Right lobe of liver (tissue), 6 donors: ENCODE measurements around the gene PLET1. TPM values are rescaled to one million over a fixed set of nuclear protein-coding genes. Genes with fewer than 3 reads are reported as not detected.
A peak's percentile ranks its signal among the peaks of the same experiment; 100 is the strongest.

Source experiments
- ATAC-seq, 4 donors: fragments of 200-7000 bp; cut with Tn5 transposase; one replicate each; pipeline ENCODE4 v1.9.1; 2020; ENCODE audit warnings: mild to moderate bottlenecking in 4 of 4, moderate library complexity in 4 of 4
- DNase-seq, 3 donors: peaks; one replicate each; pipeline ENCODE4 v3.0.0-alpha.2; 2020
- H3K27ac ChIP-seq, 3 donors: fragments of 200-600 bp; one replicate each; pipeline ENCODE4 v1.8.0; 2022
- H3K27me3 ChIP-seq, 2 donors: fragments of 200-600 bp; one replicate each; pipeline ENCODE4 v1.8.0; 2022
- H3K36me3 ChIP-seq, 4 donors: fragments of 200-600 bp; sonication (generic) in 1 of 4; one replicate each; pipeline versions ENCODE4 v1.5.1 to v1.8.0; 2017 to 2022; ENCODE audit warnings: control low read depth in 1 of 4
- H3K4me1 ChIP-seq, 4 donors: fragments of 200-600 bp; sonication (generic) in 1 of 4; one replicate each; pipeline versions ENCODE4 v1.5.1 to v1.8.0; 2017 to 2022; ENCODE audit warnings: control low read depth in 1 of 4
- H3K4me3 ChIP-seq, 3 donors: fragments of 200-600 bp; one replicate each; pipeline ENCODE4 v1.8.0; 2022
- H3K9me3 ChIP-seq, 4 donors: fragments of 200-600 bp; sonication (generic) in 1 of 4; one replicate each; pipeline versions ENCODE4 v1.5.1 to v1.8.0; 2017 to 2022; ENCODE audit warnings: control low read depth in 1 of 4
- CTCF ChIP-seq, 4 donors: fragments of 200-600 bp in 3 of 4; fragments of 450-650 bp in 1 of 4; IDR thresholded peaks; one replicate each; pipeline versions ENCODE4 v1.5.1 to v1.8.0; 2016 to 2022; ENCODE audit warnings: antibody characterized with exemption in 4 of 4, mild to moderate bottlenecking in 2 of 4
- POLR2A ChIP-seq: fragments of 450-650 bp; IDR thresholded peaks from one replicate; pipeline ENCODE4 v1.6.1; 2017; ENCODE audit warnings: antibody characterized with exemption, mild to moderate bottlenecking
- WGBS: methylation state at CpG from one replicate; pipeline ENCODE4 v1.1.6; 2018; ENCODE audit warnings: low coverage, low lambda C conversion rate; ENCODE audit not compliant: insufficient coverage; ENCODE audit errors: missing lambda C conversion rate; 5-methylcytosine and 5-hydroxymethylcytosine counted together
- intact Hi-C, 2 donors: fragments of 100-400 bp; cut with DNase I; formaldehyde crosslinking; loops; one replicate each; pipeline versions ENCODE4 v1.11.2 to v1.14.1; 2022
- total RNA-seq, 6 experiments: library from RNA; depleted of rRNA in 2 of 6; stranded (reverse); fragments of >200 nt in 2 of 6; fragmentation: NEBNext Ultra II Directional in 3 of 6; extraction: Animal tissue kit (Norgen Biotek cat#: 25700) in 3 of 6; gene quantifications; one replicate each; pipeline versions ENCODE4 v1.1.0 to v1.2.4, GENCODE V29; 2016 to 2023
- donor health status: DM: no; HTN: yes; CAD: no.
- donor health status: DM: no; HTN: no; CAD: no.
- donor health status: DM: no; HTN: no; CAD: no.
- donor health status: DM: no; HTN: yes; CAD: no.
- donor health status: DM: no; HTN: yes; CAD: no.

PLET1 gene
- total RNA-seq, 6 experiments from 2014 or later = not detected

GRCh38 chr11:112304914-112305313 lies 44.3 kb upstream of the PLET1 start:
- H3K27ac ChIP-seq = no peak overlapping the region
- intact Hi-C loops = no loop called here
- peaks cover 0 to 12% (median 1%) of the 10 kb centered on the region in 4 donors for H3K4me1 ChIP-seq
- H3K36me3 ChIP-seq = no peaks in the 10 kb centered on the region
- ATAC-seq = peak in 1 of 4 donors; percentile 22
- WGBS = 90% methylated on average over 1 of the region's 1 CpG
- no peaks in the 10 kb centered on the region for H3K9me3 ChIP-seq
- no peaks in the 10 kb centered on the region for H3K27me3 ChIP-seq
- no peak for TF ChIP-seq POLR2A
- no peak for TF ChIP-seq CTCF (IDR thresholded peaks at IDR 0.05)
- no peak for DNase-seq
- no peak overlapping the region for H3K4me3 ChIP-seq

- H3K4me1 ChIP-seq = peaks cover 0 to 12% (median 1%) of the 10 kb centered on the region in 4 donors
- no peaks in the 10 kb centered on the region for H3K9me3 ChIP-seq
- WGBS = 80% methylated on average over 1 of the region's 1 CpG
- no peaks in the 10 kb centered on the region for H3K36me3 ChIP-seq
- DNase-seq (no peak), ATAC-seq (no peak)
- TF ChIP-seq POLR2A (no peak), CTCF (IDR thresholded peaks at IDR 0.05) (no peak)
- no peak overlapping the region for H3K4me3 ChIP-seq
- no peaks in the 10 kb centered on the region for H3K27me3 ChIP-seq
- intact Hi-C loops = no loop called here
- H3K27ac ChIP-seq = no peak overlapping the region
Observed at GRCh38 chr11:112303616-112304015, 43.0 kb upstream of the PLET1 start.

GRCh38 chr11:112302226-112302868 lies 41.7 kb upstream of the PLET1 start:
- ATAC-seq (peak in 3 of 4 donors; percentile 37 to 74 (median 37)), DNase-seq (no peak)
- H3K27ac ChIP-seq = peak overlapping the region in 1 of 3 donors; percentile 59
- no peaks in the 10 kb centered on the region for H3K36me3 ChIP-seq
- WGBS = 49% methylated on average over 5 of the region's 5 CpGs
- no peaks in the 10 kb centered on the region for H3K27me3 ChIP-seq
- H3K4me1 ChIP-seq = peaks cover 0 to 12% (median 1%) of the 10 kb centered on the region in 4 donors
- intact Hi-C loops = no loop called here
- H3K4me3 ChIP-seq = no peak overlapping the region
- no peak for TF ChIP-seq POLR2A
- TF ChIP-seq CTCF (IDR thresholded peaks at IDR 0.05) = no peak
- H3K9me3 ChIP-seq = no peaks in the 10 kb centered on the region

- intact Hi-C loops = no loop called here
- WGBS = 80% methylated on average over 13 of the region's 17 CpGs
- Histone ChIP-seq H3K4me3 (no peak overlapping the region), H3K4me1 (peaks cover 0 to 12% (median 1%) of the 10 kb centered on the region in 4 donors), H3K9me3 (no peaks in the 10 kb centered on the region), H3K27ac (no peak overlapping the region), H3K36me3 (no peaks in the 10 kb centered on the region), H3K27me3 (no peaks in the 10 kb centered on the region)
- DNase-seq (no peak), ATAC-seq (no peak)
- TF ChIP-seq CTCF (IDR thresholded peaks at IDR 0.05) (no peak), POLR2A (no peak)
Observed at GRCh38 chr11:112300094-112300786, 39.6 kb upstream of the PLET1 start.
